PC-3 (cell line): ENCODE results near the gene CENPE. TPM values are rescaled to one million over a fixed set of nuclear protein-coding genes. Genes with fewer than 3 reads are reported as not detected.

Source experiments
- ATAC-seq: fragments of 200-7000 bp; cut with Tn5 transposase; 2 replicates; pipeline ENCODE4 v1.9.1; 2020; ENCODE audit warnings: mild to moderate bottlenecking, moderate library complexity
- BruUV-seq: library from RNA; stranded (reverse); fragments of 400-500 nt; replicated peaks from 2 replicates; lab custom pipeline; 2021; lab: Mats Ljungman, UMichigan
- CTCF ChIA-PET: fragments of 300-600 bp; sonication (Branson Sonifier 250); formaldehyde crosslinking; loops from one replicate; lab custom pipeline; 2022; ENCODE audit warnings: antibody characterized with exemption; lab: Charles Lee
- POLR2A ChIA-PET: fragments of 300-600 bp; sonication (Branson Sonifier 250); formaldehyde crosslinking; loops from one replicate; lab custom pipeline; 2022; ENCODE audit warnings: antibody characterized with exemption; ENCODE audit not compliant: unreplicated experiment; lab: Charles Lee
- DNase-seq: peaks from one replicate; pipeline ENCODE4 v3.0.0-alpha.2; 2015
- H2AFZ ChIP-seq: fragments of 300-600 bp; sonication (generic); 2 replicates; pipeline ENCODE4 v1.6.0; 2016; ENCODE audit warnings: antibody characterized with exemption, low read length
- H3F3A ChIP-seq: fragments of 300-600 bp; sonication (generic); one replicate; pipeline ENCODE4 v1.6.0; 2017; ENCODE audit warnings: antibody characterized with exemption, low read length, control low read depth, mild to moderate bottlenecking; ENCODE audit not compliant: unreplicated experiment
- H3K27ac ChIP-seq: fragments of 300-600 bp; sonication (generic); 2 replicates; pipeline ENCODE4 v1.5.1; 2016; ENCODE audit warnings: mild to moderate bottlenecking, low read length
- H3K27me3 ChIP-seq: fragments of 300-600 bp; sonication (generic); 2 replicates; pipeline ENCODE4 v1.6.1; 2016; ENCODE audit warnings: low read length, mixed read lengths
- H3K36me3 ChIP-seq: fragments of 300-600 bp; sonication (generic); 2 replicates; pipeline ENCODE4 v1.6.1; 2016; ENCODE audit warnings: low read depth, mixed run types, low read length, mixed read lengths
- H3K4me1 ChIP-seq: fragments of 300-600 bp; sonication (generic); 2 replicates; pipeline ENCODE4 v1.5.1; 2016; ENCODE audit warnings: low read length; ENCODE audit not compliant: insufficient read depth
- H3K4me2 ChIP-seq: fragments of 300-600 bp; sonication (generic); 2 replicates; pipeline ENCODE4 v1.6.0; 2016; ENCODE audit warnings: low read length
- H3K4me3 ChIP-seq: fragments of 300-600 bp; sonication (generic); 2 replicates; pipeline ENCODE4 v1.5.1; 2016; ENCODE audit warnings: mild to moderate bottlenecking, low read length, mixed read lengths
- H3K79me2 ChIP-seq: fragments of 300-600 bp; sonication (generic); 2 replicates; pipeline ENCODE4 v1.6.1; 2017; ENCODE audit warnings: low read length, mixed read lengths
- H3K9ac ChIP-seq: fragments of 300-600 bp; sonication (generic); 2 replicates; pipeline ENCODE4 v1.6.0; 2016; ENCODE audit warnings: mild to moderate bottlenecking, low read length
- H3K9me2 ChIP-seq: fragments of 300-600 bp; sonication (generic); replicated peaks from 2 replicates; pipeline ENCODE4 v1.6.1; 2016; ENCODE audit warnings: mixed run types, low read length, mixed read lengths
- H3K9me3 ChIP-seq: fragments of 300-600 bp; sonication (generic); 2 replicates; pipeline ENCODE4 v1.6.1; 2016; ENCODE audit warnings: low read length, mixed read lengths
- H4K20me1 ChIP-seq: fragments of 300-600 bp; sonication (generic); 2 replicates; pipeline ENCODE4 v1.6.1; 2016; ENCODE audit warnings: low read length, mixed read lengths
- EZH2 ChIP-seq: fragments of 300-600 bp; sonication (generic); IDR thresholded peaks from one replicate; pipeline ENCODE4 v1.6.1; 2017; ENCODE audit warnings: antibody characterized with exemption, mild to moderate bottlenecking, low read length; ENCODE audit not compliant: unreplicated experiment
- EZH2phosphoT487 ChIP-seq: fragments of 300-600 bp; sonication (generic); IDR thresholded peaks from 2 replicates; pipeline ENCODE4 v1.6.1; 2018; ENCODE audit warnings: mild to moderate bottlenecking, antibody characterized with exemption, low read length, borderline replicate concordance
- intact Hi-C: fragments of 100-400 bp; cut with micrococcal nuclease; formaldehyde crosslinking; loops from 2 replicates; pipeline ENCODE4 v1.9.0; 2023
- total RNA-seq: library from RNA; depleted of rRNA; stranded (reverse); fragments of >200 nt; gene quantifications from 2 replicates; pipeline ENCODE4 v1.2.3, GENCODE V29; 2014
- TF ChIP-seq, protein P1 (sequence below): fragments of 300-600 bp; sonication (generic); conservative IDR thresholded peaks from 2 replicates; pipeline ENCODE4 v1.5.1; 2017; ENCODE audit warnings: antibody characterized with exemption, low read depth, mild to moderate bottlenecking, low read length

CENPE gene
- total RNA-seq, 1 experiment from 2014 or later = 17.3 TPM

DNA sequence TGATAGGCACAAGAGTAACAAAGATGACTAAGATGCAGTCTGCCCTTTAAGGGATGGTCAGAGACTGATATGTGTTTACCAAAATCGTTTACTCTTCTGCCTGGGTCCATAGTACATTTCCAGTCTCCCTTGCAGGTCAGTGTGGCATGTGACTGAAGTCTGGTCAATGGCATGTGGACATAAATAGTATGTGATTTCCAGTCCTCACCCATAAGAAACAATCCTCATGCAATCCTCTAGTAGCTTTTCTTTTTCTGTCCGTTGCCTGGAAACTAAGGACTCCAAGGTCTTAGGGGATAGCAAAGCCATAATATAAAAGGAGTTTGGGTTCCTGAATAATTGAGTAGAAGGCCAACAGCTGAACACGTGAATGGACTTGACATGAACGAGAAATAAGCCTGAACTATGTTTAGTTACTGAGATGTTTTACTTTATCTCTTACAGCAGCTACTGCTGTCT is 122.7 kb downstream of the CENPE start:
- ATAC-seq = peak; percentile 3
- POLR2A ChIA-PET = interaction anchor here (0.5 kb wide), 1 partner anchor 28 kb away, joined by 8 read pairs; no protein-coding TSS in a partner anchor
- TF ChIP-seq, protein P1, sequence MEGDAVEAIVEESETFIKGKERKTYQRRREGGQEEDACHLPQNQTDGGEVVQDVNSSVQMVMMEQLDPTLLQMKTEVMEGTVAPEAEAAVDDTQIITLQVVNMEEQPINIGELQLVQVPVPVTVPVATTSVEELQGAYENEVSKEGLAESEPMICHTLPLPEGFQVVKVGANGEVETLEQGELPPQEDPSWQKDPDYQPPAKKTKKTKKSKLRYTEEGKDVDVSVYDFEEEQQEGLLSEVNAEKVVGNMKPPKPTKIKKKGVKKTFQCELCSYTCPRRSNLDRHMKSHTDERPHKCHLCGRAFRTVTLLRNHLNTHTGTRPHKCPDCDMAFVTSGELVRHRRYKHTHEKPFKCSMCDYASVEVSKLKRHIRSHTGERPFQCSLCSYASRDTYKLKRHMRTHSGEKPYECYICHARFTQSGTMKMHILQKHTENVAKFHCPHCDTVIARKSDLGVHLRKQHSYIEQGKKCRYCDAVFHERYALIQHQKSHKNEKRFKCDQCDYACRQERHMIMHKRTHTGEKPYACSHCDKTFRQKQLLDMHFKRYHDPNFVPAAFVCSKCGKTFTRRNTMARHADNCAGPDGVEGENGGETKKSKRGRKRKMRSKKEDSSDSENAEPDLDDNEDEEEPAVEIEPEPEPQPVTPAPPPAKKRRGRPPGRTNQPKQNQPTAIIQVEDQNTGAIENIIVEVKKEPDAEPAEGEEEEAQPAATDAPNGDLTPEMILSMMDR = no peak
- TF ChIP-seq EZH2 (no peak), EZH2phosphoT487 (no peak)
- no peaks in the 10 kb centered on the region for H3F3A ChIP-seq
- H3K27me3 ChIP-seq = no peaks in the 10 kb centered on the region
- H3K79me2 ChIP-seq = peaks cover 38% of the 10 kb centered on the region
- intact Hi-C loops = no loop called here
- H3K36me3 ChIP-seq = no peaks in the 10 kb centered on the region; the same call in 1 of the 2 replicates
- DNase-seq = peak; percentile 10
- H3K4me2 ChIP-seq = peak overlapping the region; percentile 90
- peaks cover 30% of the 10 kb centered on the region for H3K4me1 ChIP-seq
- peak overlapping the region; percentile 95 for H3K9ac ChIP-seq
- peak overlapping the region; percentile 88 for H3K4me3 ChIP-seq
- no peaks in the 10 kb centered on the region for H4K20me1 ChIP-seq
- CTCF ChIA-PET = interaction anchor here (0.8 kb wide), 1 partner anchor 1383 kb away, joined by 6 read pairs; no protein-coding TSS in a partner anchor
- no peaks in the 10 kb centered on the region for H3K9me3 ChIP-seq
- BruUV-seq = TSS peak; percentile 56
- H3K27ac ChIP-seq = peak overlapping the region; percentile 73; the same call in 1 of the 2 replicates
- H2AFZ ChIP-seq = peak overlapping the region; percentile 97
- H3K9me2 ChIP-seq = no peaks in the 10 kb centered on the region

DNA sequence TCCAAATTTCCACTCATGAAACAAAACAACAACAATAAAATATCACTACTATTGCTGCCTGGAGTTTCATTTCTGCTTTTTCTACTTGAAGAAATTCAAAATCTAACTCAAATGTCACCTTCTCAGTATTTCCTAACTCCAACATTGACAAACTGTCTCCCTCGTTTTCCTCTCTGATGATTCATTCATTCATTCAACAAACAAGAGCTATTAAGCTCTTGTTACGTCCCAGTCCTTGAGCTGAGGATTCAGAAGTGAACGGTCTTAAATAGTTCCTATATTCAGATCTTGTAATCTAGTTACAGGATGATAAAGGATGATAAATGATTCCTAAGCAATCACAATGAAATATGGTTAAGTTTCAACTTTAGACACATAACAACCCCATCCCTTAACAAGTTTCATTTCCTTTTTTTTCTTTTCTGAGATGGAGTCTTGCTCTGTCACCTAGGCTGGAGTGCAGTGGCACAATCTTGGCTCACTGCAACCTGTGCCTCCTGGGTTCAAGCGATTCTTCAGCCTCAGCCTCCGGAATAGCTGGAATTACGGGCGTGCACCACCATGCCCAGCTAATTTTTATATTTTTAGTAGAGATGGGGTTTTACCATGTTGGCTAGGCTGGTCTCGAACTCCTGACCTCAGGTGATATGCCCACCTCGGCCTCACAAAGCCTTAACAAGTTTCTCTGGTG is 123.3 kb downstream of the CENPE start:
- Histone ChIP-seq H2AFZ (no peak overlapping the region), H3K79me2 (peaks cover 38% of the 10 kb centered on the region), H3K9ac (no peak overlapping the region), H3K27ac (no peak overlapping the region), H3K36me3 (no peaks in the 10 kb centered on the region; the same call in 1 of the 2 replicates), H3F3A (no peaks in the 10 kb centered on the region), H3K9me2 (no peaks in the 10 kb centered on the region), H3K4me1 (peaks cover 30% of the 10 kb centered on the region), H3K9me3 (no peaks in the 10 kb centered on the region), H3K4me2 (peak overlapping the region; percentile 90), H4K20me1 (no peaks in the 10 kb centered on the region), H3K4me3 (peak overlapping the region; percentile 88), H3K27me3 (no peaks in the 10 kb centered on the region)
- intact Hi-C loops = no loop called here
- DNase-seq = peak; percentile 61
- no TSS peak for BruUV-seq
- TF ChIP-seq EZH2 = no peak
- peak; percentile 6; the same call in 1 of the 2 replicates for ATAC-seq
- POLR2A ChIA-PET = interaction anchor here (0.5 to 0.7 kb wide), 2 partner anchors 29 to 213 kb away, joined by 3 to 8 read pairs; no protein-coding TSS in a partner anchor
- CTCF ChIA-PET = interaction anchor here (0.8 kb wide), 1 partner anchor 1382 kb away, joined by 6 read pairs; no protein-coding TSS in a partner anchor

DNA sequence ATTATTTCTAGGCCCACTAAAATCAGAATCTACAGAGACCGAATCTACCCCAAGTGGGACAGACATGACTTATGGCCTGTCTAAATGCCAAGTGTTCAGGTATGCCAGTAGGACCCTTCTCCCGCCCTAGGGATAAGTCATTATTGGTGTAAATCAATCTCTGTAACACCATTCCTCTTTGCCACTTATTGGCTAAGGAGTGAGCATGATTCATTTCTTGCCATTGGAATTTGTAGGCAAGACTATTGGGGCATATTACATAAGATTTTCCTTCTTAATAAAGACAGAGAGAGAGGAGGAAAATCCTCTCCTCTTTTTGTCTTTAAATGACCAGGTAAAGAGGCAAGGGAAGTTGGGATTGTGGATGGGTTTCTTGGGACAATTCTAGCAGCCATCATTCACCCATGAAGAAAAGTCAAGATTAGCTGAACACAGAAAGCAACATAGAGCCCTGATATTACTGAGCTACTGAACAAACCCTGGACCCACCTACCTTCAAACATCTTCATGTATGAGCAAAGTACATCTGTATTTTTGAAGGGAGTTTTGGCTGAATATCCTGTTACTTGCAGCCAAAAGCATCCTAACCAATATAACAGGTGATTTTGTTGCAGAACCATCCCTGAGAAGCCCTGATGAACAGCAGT is 124.2 kb downstream of the CENPE start:
- Histone ChIP-seq H3K27ac (no peak overlapping the region), H3K27me3 (no peaks in the 10 kb centered on the region), H3K36me3 (no peaks in the 10 kb centered on the region; the same call in 1 of the 2 replicates), H3K4me1 (peaks cover 30% of the 10 kb centered on the region), H4K20me1 (no peaks in the 10 kb centered on the region), H3K9me2 (no peaks in the 10 kb centered on the region), H3K4me3 (0 out of 2 replicates have a peak overlapping the region, but pooled peaks have one; percentile 88), H3K4me2 (peak overlapping the region; percentile 90), H2AFZ (no peak overlapping the region), H3K9ac (no peak overlapping the region), H3F3A (no peaks in the 10 kb centered on the region), H3K9me3 (no peaks in the 10 kb centered on the region), H3K79me2 (peaks cover 38% of the 10 kb centered on the region)
- ATAC-seq (no peak), DNase-seq (no peak)
- POLR2A ChIA-PET = no interaction called here
- CTCF ChIA-PET = interaction anchor here (0.7 kb wide), 1 partner anchor 17 kb away, joined by 3 read pairs; no protein-coding TSS in a partner anchor
- intact Hi-C loops = no loop called here
- no peak for TF ChIP-seq EZH2phosphoT487
- TF ChIP-seq, protein P1 = no peak
- TF ChIP-seq EZH2 = no peak
- no TSS peak for BruUV-seq
